Endothelial cell of umbilical vein (primary cell): ENCODE measurements around the gene EGFL7. TPM values are rescaled to one million over a fixed set of nuclear protein-coding genes. Genes with fewer than 3 reads are reported as not detected.

ENCODE experiments used
- BruUV-seq: library from RNA; stranded (reverse); fragments of 400-500 nt; replicated peaks from 2 replicates; lab custom pipeline; 2021; lab: Mats Ljungman, UMichigan
- CTCF ChIA-PET: fragments of 300-600, 350-600 bp; sonication (Branson Sonifier 250); formaldehyde crosslinking; loops from one replicate; lab custom pipeline; 2021; ENCODE audit warnings: antibody characterized with exemption, inconsistent platforms; lab: Charles Lee
- POLR2A ChIA-PET: fragments of 300-600, 350-600 bp; sonication (Branson Sonifier 250); formaldehyde crosslinking; loops from one replicate; lab custom pipeline; 2021; ENCODE audit warnings: antibody characterized with exemption, inconsistent platforms; lab: Charles Lee
- DNase-seq: peaks from one replicate; pipeline ENCODE4 v3.0.0-alpha.2; 2011; ENCODE audit warnings: low read depth, low spot score
- FAIRE-seq: peaks from 2 replicates; lab custom pipeline; 2011; peaks lifted over from hg19 to GRCh38; lab: Jason Lieb, UNC
- H2AFZ ChIP-seq: 2 replicates; pipeline ENCODE4 v1.6.0; 2012; ENCODE audit warnings: low read depth, low read length, control low read depth, inconsistent platforms
- H3K27ac ChIP-seq: 2 replicates; pipeline ENCODE4 v1.5.1; 2011; ENCODE audit warnings: low read depth, mild to moderate bottlenecking, control low read depth, low read length, moderate library complexity; ENCODE audit not compliant: insufficient read depth
- H3K27me3 ChIP-seq, 2 experiments: 2 replicates each; pipeline versions ENCODE4 v1.6.0 to v1.6.1; 2011; ENCODE audit warnings: low read length in 2 of 2, mixed read lengths in 1 of 2; ENCODE audit not compliant: control insufficient read depth in 2 of 2, insufficient read depth in 2 of 2
- H3K36me3 ChIP-seq, 2 experiments: 2 replicates in 1 of 2; 3 replicates in 1 of 2; pipeline ENCODE4 v1.5.1; 2011; ENCODE audit warnings: low read length in 2 of 2, mild to moderate bottlenecking in 1 of 2, moderate library complexity in 1 of 2; ENCODE audit not compliant: control insufficient read depth in 2 of 2, insufficient read depth in 2 of 2; ENCODE audit errors: extremely low read depth in 1 of 2
- H3K4me1 ChIP-seq: 3 replicates; pipeline ENCODE4 v1.5.1; 2011; ENCODE audit warnings: mild to moderate bottlenecking, low read length; ENCODE audit not compliant: control insufficient read depth, insufficient read depth; ENCODE audit errors: extremely low read depth
- H3K4me2 ChIP-seq: 2 replicates; pipeline ENCODE4 v1.6.1; 2011; ENCODE audit warnings: low read length, control low read depth, mixed read lengths; ENCODE audit not compliant: insufficient read depth
- H3K4me3 ChIP-seq, 3 experiments: fragments of 200-600 bp in 1 of 3; sonication (generic), shearing (Covaris generic) in 1 of 3; replicated peaks in 1 of 3; 2 replicates each; pipeline ENCODE4 v1.5.1; 2011 to 2016; ENCODE audit warnings: control low read depth in 3 of 3, low read length in 3 of 3, mild to moderate bottlenecking in 2 of 3, inconsistent platforms in 1 of 3, low read depth in 1 of 3, moderate library complexity in 1 of 3; ENCODE audit not compliant: insufficient read depth in 1 of 3
- H3K79me2 ChIP-seq: 2 replicates; pipeline ENCODE4 v1.6.0; 2012; ENCODE audit warnings: low read length, inconsistent platforms; ENCODE audit not compliant: control insufficient read depth, insufficient read depth
- H3K9ac ChIP-seq: replicated peaks from 2 replicates; pipeline ENCODE3; 2011; ENCODE audit warnings: low read length, control low read depth; ENCODE audit not compliant: insufficient read depth; ENCODE audit errors: extremely low read depth
- H3K9me1 ChIP-seq: replicated peaks from 3 replicates; pipeline ENCODE4 v1.6.0; 2011; ENCODE audit warnings: mild to moderate bottlenecking, low read length; ENCODE audit not compliant: control insufficient read depth, insufficient read depth; ENCODE audit errors: extremely low read depth
- H3K9me3 ChIP-seq: replicated peaks from 2 replicates; pipeline ENCODE4 v1.5.1; 2012; ENCODE audit warnings: low read length, inconsistent platforms; ENCODE audit not compliant: control insufficient read depth, insufficient read depth
- H4K20me1 ChIP-seq: replicated peaks from 2 replicates; pipeline ENCODE3; 2011; ENCODE audit warnings: mild to moderate bottlenecking, low read length; ENCODE audit not compliant: control insufficient read depth, insufficient read depth; ENCODE audit errors: extremely low read depth
- CTCF ChIP-seq, 2 donors: IDR thresholded peaks; 1 replicate in 1 of 2; 2 replicates in 1 of 2; pipeline ENCODE4 v1.5.1; 2011; ENCODE audit warnings: low read length in 2 of 2, mild to moderate bottlenecking in 2 of 2, moderate library complexity in 2 of 2, control low read depth in 1 of 2, inconsistent platforms in 1 of 2, low read depth in 1 of 2; ENCODE audit not compliant: insufficient read depth in 1 of 2; ENCODE audit errors: extremely low read depth in 1 of 2
- EZH2 ChIP-seq: IDR thresholded peaks from 2 replicates; pipeline ENCODE4 v1.6.1; 2012; ENCODE audit warnings: borderline replicate concordance, low read depth, mild to moderate bottlenecking, moderate library complexity, low read length, inconsistent platforms; ENCODE audit not compliant: severe bottlenecking
- FOS ChIP-seq: IDR thresholded peaks from 2 replicates; pipeline ENCODE4 v1.6.1; 2011; ENCODE audit warnings: mild to moderate bottlenecking, low read length, moderate library complexity, borderline replicate concordance; ENCODE audit not compliant: insufficient read depth
- GATA2 ChIP-seq: IDR thresholded peaks from 2 replicates; pipeline ENCODE4 v1.7.0; 2011; ENCODE audit warnings: low read depth, mild to moderate bottlenecking, moderate library complexity, mixed read lengths, low read length; ENCODE audit not compliant: insufficient read length, insufficient read depth
- JUN ChIP-seq: IDR thresholded peaks from 2 replicates; pipeline ENCODE4 v1.6.1; 2011; ENCODE audit warnings: borderline replicate concordance, low read depth; ENCODE audit not compliant: insufficient read length, insufficient read depth
- MAX ChIP-seq: IDR thresholded peaks from 2 replicates; pipeline ENCODE4 v1.6.1; 2011; ENCODE audit not compliant: insufficient read depth, insufficient read length
- MYC ChIP-seq: IDR thresholded peaks from one replicate; pipeline ENCODE4 v1.6.1; 2011; ENCODE audit warnings: mild to moderate bottlenecking, low read depth, low read length
- POLR2A ChIP-seq: IDR thresholded peaks from 2 replicates; pipeline ENCODE4 v1.6.1; 2012; ENCODE audit warnings: low read depth, mild to moderate bottlenecking, control low read depth, low read length
- POLR2AphosphoS5 ChIP-seq: IDR thresholded peaks from 2 replicates; pipeline ENCODE4 v1.6.1; 2012; ENCODE audit warnings: low read depth, mild to moderate bottlenecking, control low read depth, low read length, moderate library complexity; ENCODE audit not compliant: insufficient read depth
- dilution Hi-C: fragments of 300-500 bp; cut with MboI; formaldehyde crosslinking; loops from one replicate; pipeline ENCODE4 v1.15.0; 2019; ENCODE audit warnings: low sequenced_read_pairs; ENCODE audit not compliant: extremely low pct_ligation_motif_present
- intact Hi-C: fragments of 100-400 bp; cut with micrococcal nuclease; formaldehyde crosslinking; loops from one replicate; pipeline ENCODE4 v1.10.0; 2022
- polyA plus RNA-seq, 4 experiments: library from polyadenylated mRNA; depleted of rRNA in 3 of 4; stranded (reverse) in 3 of 4; unstranded in 1 of 4; fragments of >200 nt; gene quantifications; 2 replicates each; pipeline versions ENCODE4 v1.2.1 to v1.2.3, GENCODE V29; 2011 to 2012; ENCODE audit warnings: missing spikeins in 1 of 4
- total RNA-seq: library from RNA; stranded (reverse); gene quantifications from 2 replicates; pipeline ENCODE4 v1.2.3, GENCODE V29; 2021

The EGFL7 gene
- total and polyA plus RNA-seq, 2 donors (not counting 3 experiments of a cell fraction or from before 2014, with no cell fraction given): 1,043 to 1,377 TPM

GRCh38 chr9:136658849-136659535 lies 3.7 kb upstream of the EGFL7 start:
- Histone ChIP-seq H3K4me1 (peaks cover 72% of the 10 kb centered on the region), H3K79me2 (peaks cover 38% of the 10 kb centered on the region), H3K27me3 (no peaks in the 10 kb centered on the region), H4K20me1 (no peaks in the 10 kb centered on the region), H2AFZ (no peak overlapping the region), H3K9me3 (no peaks in the 10 kb centered on the region), H3K9me1 (no peaks in the 10 kb centered on the region), H3K27ac (peak overlapping the region; percentile 98), H3K9ac (peak overlapping the region; percentile 49), H3K36me3 (peaks cover 0 to 3% of the 10 kb centered on the region in 2 experiments), H3K4me2 (peak overlapping the region; percentile 26), H3K4me3 (peak overlapping the region in 1 of 3 experiments; percentile 19)
- TF ChIP-seq FOS (no peak), POLR2A (peak; percentile 46), POLR2AphosphoS5 (no peak), GATA2 (no peak), MAX (no peak), CTCF (IDR thresholded peaks at IDR 0.05; ENCODE audit: extremely low read depth in 1 of 2, insufficient read depth in 1 of 2, low read depth in 1 of 2, low read length in 2 of 2) (peak in 1 of 2 donors; percentile 5), JUN (no peak), EZH2 (no peak), MYC (no peak)
- intact Hi-C loops: no loop called here
- dilution Hi-C loops: no loop called here
- BruUV-seq: no TSS peak
- ChIA-PET POLR2A (interaction anchor here (1.6 kb wide), 1 partner anchor 12 kb away, joined by 3 read pairs; no protein-coding TSS in a partner anchor), CTCF (interaction anchor here (0.7 to 5.0 kb wide), 2 partner anchors 11 to 14 kb away, joined by 3 to 59 read pairs; no protein-coding TSS in a partner anchor)
- DNase-seq (peak; percentile 49), FAIRE-seq (peak; percentile 59)
